NT2/D1 (cell line): Measurements from ENCODE around the gene NAA10.

ENCODE experiments used
- DNase-seq: peaks from one replicate; pipeline ENCODE4 v3.0.0-alpha.2; 2011; ENCODE audit warnings: low read depth, low spot score
- H3K27me3 ChIP-seq: 2 replicates; pipeline ENCODE4 v1.6.0; 2011; ENCODE audit warnings: mild to moderate bottlenecking; ENCODE audit not compliant: insufficient read length, insufficient read depth
- H3K36me3 ChIP-seq: 2 replicates; pipeline ENCODE4 v1.6.1; 2011; ENCODE audit warnings: mild to moderate bottlenecking, low read length, mixed read lengths; ENCODE audit not compliant: insufficient read depth, insufficient read length
- H3K4me1 ChIP-seq: 2 replicates; pipeline ENCODE4 v1.5.1; 2011; ENCODE audit not compliant: insufficient read depth, insufficient read length
- H3K4me3 ChIP-seq: 2 replicates; pipeline ENCODE4 v1.5.1; 2011; ENCODE audit warnings: low read depth; ENCODE audit not compliant: insufficient read length
- H3K9ac ChIP-seq: 2 replicates; pipeline ENCODE4 v1.6.0; 2011; ENCODE audit warnings: low read depth; ENCODE audit not compliant: insufficient read length
- H3K9me3 ChIP-seq: 2 replicates; pipeline ENCODE4 v1.5.1; 2011; ENCODE audit warnings: mild to moderate bottlenecking, low read length; ENCODE audit not compliant: insufficient read depth
- SUZ12 ChIP-seq: IDR thresholded peaks from 2 replicates; pipeline ENCODE4 v1.6.1; 2011; ENCODE audit not compliant: insufficient read length, insufficient read depth; ENCODE audit errors: extremely low read depth
- YY1 ChIP-seq: IDR thresholded peaks from 2 replicates; pipeline ENCODE4 v1.6.1; 2011; ENCODE audit not compliant: insufficient read length, insufficient read depth
- ZNF274 ChIP-seq: IDR thresholded peaks from 2 replicates; pipeline ENCODE4 v1.6.1; 2011; ENCODE audit warnings: mild to moderate bottlenecking, low read depth, low read length

The NAA10 gene

GRCh38 chrX:153909024-153909979 is 25.5 kb downstream of the NAA10 start:
- TF ChIP-seq SUZ12 = no peak
- no peak for TF ChIP-seq ZNF274
- TF ChIP-seq YY1 = no peak
- Histone ChIP-seq H3K36me3 (no peaks in the 10 kb centered on the region), H3K4me1 (no peaks in the 10 kb centered on the region), H3K4me3 (no peak overlapping the region), H3K27me3 (no peaks in the 10 kb centered on the region), H3K9ac (no peak overlapping the region), H3K9me3 (no peaks in the 10 kb centered on the region)
- DNase-seq = no peak

GRCh38 chrX:153908219-153908860 is 26.5 kb downstream of the NAA10 start:
- H3K27me3 ChIP-seq = no peaks in the 10 kb centered on the region
- no peaks in the 10 kb centered on the region for H3K9me3 ChIP-seq
- no peak overlapping the region for H3K4me3 ChIP-seq
- TF ChIP-seq YY1 (no peak), SUZ12 (no peak), ZNF274 (no peak)
- peaks cover 1% of the 10 kb centered on the region for H3K4me1 ChIP-seq
- H3K36me3 ChIP-seq = no peaks in the 10 kb centered on the region
- H3K9ac ChIP-seq = no peak overlapping the region
- no peak for DNase-seq

GRCh38 chrX:153907456-153907855 is 27.4 kb downstream of the NAA10 start:
- Histone ChIP-seq H3K9ac (no peak overlapping the region), H3K4me3 (no peak overlapping the region), H3K27me3 (no peaks in the 10 kb centered on the region), H3K4me1 (peaks cover 2% of the 10 kb centered on the region), H3K36me3 (no peaks in the 10 kb centered on the region), H3K9me3 (no peaks in the 10 kb centered on the region)
- no peak for DNase-seq
- TF ChIP-seq ZNF274 (no peak), YY1 (no peak), SUZ12 (no peak)

- no peaks in the 10 kb centered on the region for H3K36me3 ChIP-seq
- no peaks in the 10 kb centered on the region for H3K9me3 ChIP-seq
- DNase-seq = no peak
- H3K9ac ChIP-seq = no peak overlapping the region
- TF ChIP-seq ZNF274 (no peak), YY1 (no peak), SUZ12 (no peak)
- peaks cover 4% of the 10 kb centered on the region for H3K4me1 ChIP-seq
- no peaks in the 10 kb centered on the region for H3K27me3 ChIP-seq
- no peak overlapping the region for H3K4me3 ChIP-seq
Measured at GRCh38 chrX:153906126-153906917, 28.5 kb downstream of the NAA10 start.

GRCh38 chrX:153905481-153906095 is 29.2 kb downstream of the NAA10 start:
- Histone ChIP-seq H3K27me3 (no peaks in the 10 kb centered on the region), H3K4me3 (no peak overlapping the region), H3K9ac (no peak overlapping the region), H3K4me1 (peaks cover 5% of the 10 kb centered on the region), H3K36me3 (no peaks in the 10 kb centered on the region), H3K9me3 (no peaks in the 10 kb centered on the region)
- DNase-seq = no peak
- no peak for TF ChIP-seq YY1
- no peak for TF ChIP-seq SUZ12
- TF ChIP-seq ZNF274 = no peak

- H3K4me1 ChIP-seq = peaks cover 5% of the 10 kb centered on the region
- no peaks in the 10 kb centered on the region for H3K9me3 ChIP-seq
- no peak for DNase-seq
- H3K36me3 ChIP-seq = no peaks in the 10 kb centered on the region
- H3K27me3 ChIP-seq = no peaks in the 10 kb centered on the region
- H3K4me3 ChIP-seq = no peak within 1 kb of the TSS
- TF ChIP-seq ZNF274 (no peak), YY1 (no peak), SUZ12 (no peak)
- H3K9ac ChIP-seq = no peak within 1 kb of the TSS
Measured at GRCh38 chrX:153903991-153904957, 30.6 kb downstream of the NAA10 start, which contains the start of gene AVPR2. Gene AVPR2, plus strand, starts transcription at chrX:153904673. Its CDS starts 473 bp downstream, at chrX:153905146.
